LNCaP clone FGC (cell line): Measurements from ENCODE around the gene LHX3.

Source experiments
- DNase-seq: peaks from one replicate; pipeline ENCODE4 v3.0.0-alpha.2; 2011; ENCODE audit warnings: low read depth
- H3K4me3 ChIP-seq: 2 replicates; pipeline ENCODE4 v1.5.1; 2011; ENCODE audit warnings: mild to moderate bottlenecking, low read depth, low read length, control low read depth
- CTCF ChIP-seq: IDR thresholded peaks from 2 replicates; pipeline ENCODE4 v1.5.1; 2012; ENCODE audit warnings: mild to moderate bottlenecking; ENCODE audit not compliant: control insufficient read depth, insufficient read depth; ENCODE audit errors: extremely low read depth

LHX3 gene

DNA sequence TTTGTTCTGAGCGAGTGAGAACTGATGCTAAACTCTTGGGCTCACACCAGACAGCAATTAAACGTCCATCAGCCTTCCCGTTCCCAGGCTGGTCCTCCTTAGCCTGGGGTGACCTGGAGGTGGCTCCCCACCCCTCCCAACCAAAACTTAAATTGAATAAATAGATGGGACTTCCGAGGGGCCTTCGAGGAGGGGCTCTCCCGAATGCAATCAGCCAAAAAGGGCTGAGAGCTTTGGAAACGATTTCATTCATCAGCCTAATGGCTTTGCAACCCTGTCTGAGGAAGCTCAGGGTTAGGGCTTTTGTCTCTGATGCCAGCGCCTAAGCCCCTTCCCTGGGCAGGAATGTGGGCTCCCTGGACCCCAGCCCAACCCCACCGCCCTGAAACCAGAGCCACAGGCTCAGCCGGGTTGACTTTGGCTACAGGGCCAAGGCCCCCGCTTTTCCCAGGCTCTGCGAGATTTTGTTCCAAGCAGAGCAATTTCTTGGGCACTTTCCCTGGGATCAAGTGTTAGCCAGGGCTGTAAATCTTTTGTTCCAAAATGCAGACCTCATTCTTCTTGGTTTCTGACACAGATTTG lies 29.2 kb downstream of the LHX3 start:
- DNase-seq = no peak
- no peak overlapping the region for H3K4me3 ChIP-seq
- TF ChIP-seq CTCF = no peak

GRCh38 chr9:136174779-136175615 lies 29.9 kb downstream of the LHX3 start:
- DNase-seq = no peak
- no peak overlapping the region for H3K4me3 ChIP-seq
- no peak for TF ChIP-seq CTCF

DNA sequence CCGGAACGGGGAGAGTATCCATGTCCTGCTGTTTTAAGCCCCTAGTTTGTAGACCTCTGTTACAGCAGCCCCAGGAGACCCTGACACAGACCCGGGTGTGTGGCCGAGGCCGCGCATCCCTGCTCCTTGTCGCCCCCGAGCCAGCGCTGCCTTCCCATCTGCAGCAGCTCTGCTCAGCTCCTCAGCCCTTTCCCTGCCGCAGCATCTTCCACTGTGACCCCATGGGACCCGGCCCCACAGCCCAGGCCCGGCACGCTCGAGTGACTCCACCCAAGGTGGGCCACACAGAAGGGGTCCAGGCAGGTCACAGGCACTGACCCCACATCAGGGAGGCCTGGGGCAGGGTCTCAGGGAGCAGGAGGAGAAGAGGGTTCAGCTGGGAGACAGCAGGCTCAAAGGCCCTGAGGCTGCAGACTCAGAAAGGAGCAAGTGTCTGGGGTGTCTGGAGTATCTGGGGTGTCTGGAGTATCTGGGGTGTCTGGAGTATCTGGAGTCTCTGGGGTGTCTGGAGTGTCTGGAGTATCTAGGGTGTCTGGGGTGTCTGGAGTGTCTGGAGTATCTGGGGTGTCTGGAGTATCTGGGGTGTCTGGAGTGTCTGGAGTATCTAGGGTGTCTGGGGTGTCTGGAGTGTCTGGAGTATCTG lies 31.2 kb downstream of the LHX3 start:
- TF ChIP-seq CTCF = no peak
- no peak overlapping the region for H3K4me3 ChIP-seq
- no peak for DNase-seq

GRCh38 chr9:136172412-136173079 lies 32.4 kb downstream of the LHX3 start:
- H3K4me3 ChIP-seq = no peak overlapping the region
- no peak for TF ChIP-seq CTCF
- no peak for DNase-seq

- no peak for TF ChIP-seq CTCF
- DNase-seq = no peak
- no peak overlapping the region for H3K4me3 ChIP-seq
Observed at GRCh38 chr9:136171801-136172411, 33.0 kb downstream of the LHX3 start.

- TF ChIP-seq CTCF = no peak
- no peak overlapping the region for H3K4me3 ChIP-seq
- DNase-seq = no peak
Observed at GRCh38 chr9:136171009-136171800, 33.7 kb downstream of the LHX3 start.
